GM20000 (cell line): ENCODE measurements around the gene ATP2B2.

Experiments
- DNase-seq: peaks from one replicate; pipeline ENCODE4 v3.0.0; 2012; ENCODE audit warnings: low spot score
- TF ChIP-seq, protein P1 (sequence below): IDR thresholded peaks from 2 replicates; pipeline ENCODE4 v1.5.1; 2012; ENCODE audit warnings: mild to moderate bottlenecking, control low read depth; ENCODE audit errors: extremely low read depth, missing control alignments

ATP2B2 gene

DNA sequence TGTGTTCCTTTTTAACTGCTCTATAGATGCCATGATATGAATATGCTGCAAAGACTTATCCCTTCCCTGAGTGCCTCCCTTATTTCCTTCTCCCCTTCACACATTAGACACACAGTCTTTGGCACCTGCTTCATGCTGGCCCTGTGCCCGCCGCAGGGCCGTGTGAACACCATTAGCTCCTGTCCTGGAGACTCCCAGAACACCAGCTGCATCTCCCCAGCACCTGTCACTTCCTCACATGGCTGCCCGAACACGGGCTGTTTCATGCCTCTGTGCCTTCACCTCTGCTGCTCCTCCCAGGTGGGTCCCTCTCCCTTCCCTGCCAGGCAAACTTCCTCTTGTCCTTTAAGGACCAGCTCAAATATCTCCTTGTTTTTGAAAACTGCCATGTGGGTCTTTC, 144.0 kb downstream of the ATP2B2 start:
- no peak for DNase-seq
- TF ChIP-seq, protein P1, sequence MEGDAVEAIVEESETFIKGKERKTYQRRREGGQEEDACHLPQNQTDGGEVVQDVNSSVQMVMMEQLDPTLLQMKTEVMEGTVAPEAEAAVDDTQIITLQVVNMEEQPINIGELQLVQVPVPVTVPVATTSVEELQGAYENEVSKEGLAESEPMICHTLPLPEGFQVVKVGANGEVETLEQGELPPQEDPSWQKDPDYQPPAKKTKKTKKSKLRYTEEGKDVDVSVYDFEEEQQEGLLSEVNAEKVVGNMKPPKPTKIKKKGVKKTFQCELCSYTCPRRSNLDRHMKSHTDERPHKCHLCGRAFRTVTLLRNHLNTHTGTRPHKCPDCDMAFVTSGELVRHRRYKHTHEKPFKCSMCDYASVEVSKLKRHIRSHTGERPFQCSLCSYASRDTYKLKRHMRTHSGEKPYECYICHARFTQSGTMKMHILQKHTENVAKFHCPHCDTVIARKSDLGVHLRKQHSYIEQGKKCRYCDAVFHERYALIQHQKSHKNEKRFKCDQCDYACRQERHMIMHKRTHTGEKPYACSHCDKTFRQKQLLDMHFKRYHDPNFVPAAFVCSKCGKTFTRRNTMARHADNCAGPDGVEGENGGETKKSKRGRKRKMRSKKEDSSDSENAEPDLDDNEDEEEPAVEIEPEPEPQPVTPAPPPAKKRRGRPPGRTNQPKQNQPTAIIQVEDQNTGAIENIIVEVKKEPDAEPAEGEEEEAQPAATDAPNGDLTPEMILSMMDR: no peak

DNA sequence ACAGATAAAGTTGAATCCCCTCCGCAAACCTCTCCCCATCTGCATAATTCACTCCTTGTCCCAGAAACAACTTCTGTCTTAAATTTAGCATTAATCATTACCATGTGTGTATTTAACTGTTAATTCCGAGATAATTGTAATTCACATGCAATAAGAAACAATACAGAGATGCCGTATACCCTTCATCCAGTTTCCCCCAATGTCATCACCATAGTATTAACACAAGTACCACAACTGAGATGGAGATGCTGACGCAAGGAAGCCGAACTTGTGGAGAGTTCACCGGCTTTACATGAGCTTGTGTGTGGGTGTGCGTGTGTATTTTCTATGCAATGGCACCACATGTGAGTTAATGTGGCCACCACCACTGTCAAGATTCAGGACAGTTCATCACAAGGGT, 144.9 kb downstream of the ATP2B2 start:
- no peak for DNase-seq
- TF ChIP-seq, protein P1: no peak

DNA sequence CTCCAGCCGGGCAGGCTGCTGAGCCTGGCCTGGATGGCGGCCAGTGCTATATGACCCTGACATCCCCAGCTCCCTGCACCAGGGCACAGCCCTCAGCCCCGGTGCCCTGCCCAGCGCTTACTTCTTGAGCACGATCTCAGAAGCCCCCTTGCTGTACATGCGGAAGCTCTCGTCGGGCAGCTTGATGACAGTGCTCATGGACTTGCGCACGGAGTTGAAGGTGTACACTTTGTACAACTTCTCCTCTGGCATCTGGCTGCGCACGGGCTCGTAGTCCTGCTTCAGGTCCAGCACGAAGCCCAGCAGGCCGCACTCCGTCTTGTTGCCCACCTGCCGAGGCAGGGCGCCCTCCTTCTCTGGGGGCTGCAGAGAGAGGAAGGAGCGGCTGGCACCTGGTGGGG, 145.6 kb downstream of the ATP2B2 start:
- TF ChIP-seq, protein P1: no peak

DNA sequence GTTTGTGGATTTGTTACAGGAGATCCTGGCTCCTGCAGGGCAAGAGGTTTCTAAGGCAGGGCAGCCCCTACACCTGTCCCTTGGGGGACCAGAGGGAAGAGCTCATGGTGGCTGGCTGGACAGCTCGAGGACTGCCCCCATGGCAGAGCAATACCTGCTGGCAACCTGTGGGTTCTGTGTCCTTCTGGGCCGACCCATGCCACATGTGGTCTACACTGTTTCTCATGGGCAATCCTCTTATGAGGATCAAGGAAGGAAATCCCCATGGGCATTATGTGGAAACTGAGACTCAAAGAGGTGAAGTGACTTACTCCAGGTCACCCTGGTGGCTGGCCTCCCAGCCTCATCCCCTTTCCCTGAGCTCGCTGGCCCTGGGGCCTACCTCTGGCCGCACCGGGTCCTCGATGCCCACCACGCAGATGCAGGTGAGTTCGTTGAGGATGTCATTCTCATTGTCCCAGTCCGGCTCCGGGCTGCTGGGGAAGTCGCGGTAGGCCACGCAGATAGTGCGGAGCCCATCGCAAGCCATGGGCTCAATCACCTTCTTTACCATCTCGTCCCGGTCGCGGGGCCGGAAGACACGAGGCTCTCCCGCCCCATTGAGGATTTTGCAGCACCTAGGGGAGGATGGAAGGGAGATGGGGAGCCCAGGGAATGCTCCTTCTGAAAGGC, 146.9 kb downstream of the ATP2B2 start:
- no peak for DNase-seq
- TF ChIP-seq, protein P1: no peak

More for the DNA sequence above, 145.6 kb downstream of the ATP2B2 start:
- no peak for DNase-seq

DNA sequence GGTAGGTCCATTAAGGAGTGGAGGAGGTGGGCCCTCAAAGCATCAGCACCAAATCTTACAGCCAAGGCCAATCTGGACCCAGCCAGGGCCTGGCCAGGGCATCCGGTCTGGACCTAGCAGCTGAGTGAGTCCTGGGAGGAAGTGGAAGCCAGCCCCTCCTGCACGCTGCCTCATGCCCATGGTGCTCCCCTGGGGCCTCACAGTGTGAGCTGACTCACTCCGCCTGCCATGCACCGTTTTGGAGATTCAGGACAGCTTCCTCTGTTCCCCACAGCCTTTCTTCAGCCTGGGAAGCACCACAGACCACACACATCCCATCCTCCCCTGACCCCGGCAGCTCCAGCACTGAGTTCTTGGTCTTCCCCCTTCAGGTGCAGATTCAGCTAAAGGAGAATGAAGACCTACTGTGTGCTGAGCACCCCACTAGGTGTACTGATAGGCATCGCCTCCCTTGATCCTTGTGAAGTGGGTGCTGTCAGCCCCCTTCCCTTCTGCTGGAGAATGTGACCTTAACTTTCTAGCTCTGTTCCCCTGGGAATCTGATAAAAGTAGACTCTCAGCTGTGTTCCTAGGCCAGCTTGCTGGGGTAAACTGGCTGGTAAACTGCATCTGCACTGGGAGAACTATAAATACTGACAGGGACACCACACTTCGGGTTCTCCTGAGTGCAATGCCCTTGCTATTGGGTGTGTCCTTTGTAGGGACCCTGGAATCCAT, 147.6 kb downstream of the ATP2B2 start:
- DNase-seq: no peak
- TF ChIP-seq, protein P1: no peak

DNA sequence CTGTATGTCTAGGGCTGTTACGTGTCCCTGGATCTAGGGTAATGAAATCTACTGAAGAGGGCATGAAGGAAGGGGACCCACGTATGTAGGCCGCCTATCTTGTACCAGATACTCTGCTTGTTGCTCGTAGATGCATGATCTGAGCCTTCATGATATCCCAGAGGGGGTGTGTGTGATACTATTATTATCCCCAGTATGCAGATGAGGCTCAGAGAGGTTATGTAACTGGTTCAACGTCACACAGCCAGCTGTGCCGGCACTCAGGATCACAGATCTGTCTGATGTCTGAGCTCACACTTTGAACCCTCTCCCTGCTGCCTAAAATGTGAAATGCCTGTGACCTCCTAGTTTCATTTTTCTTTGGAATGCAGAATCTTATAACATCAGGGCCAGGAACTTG, 148.3 kb downstream of the ATP2B2 start:
- TF ChIP-seq, protein P1: no peak

DNA sequence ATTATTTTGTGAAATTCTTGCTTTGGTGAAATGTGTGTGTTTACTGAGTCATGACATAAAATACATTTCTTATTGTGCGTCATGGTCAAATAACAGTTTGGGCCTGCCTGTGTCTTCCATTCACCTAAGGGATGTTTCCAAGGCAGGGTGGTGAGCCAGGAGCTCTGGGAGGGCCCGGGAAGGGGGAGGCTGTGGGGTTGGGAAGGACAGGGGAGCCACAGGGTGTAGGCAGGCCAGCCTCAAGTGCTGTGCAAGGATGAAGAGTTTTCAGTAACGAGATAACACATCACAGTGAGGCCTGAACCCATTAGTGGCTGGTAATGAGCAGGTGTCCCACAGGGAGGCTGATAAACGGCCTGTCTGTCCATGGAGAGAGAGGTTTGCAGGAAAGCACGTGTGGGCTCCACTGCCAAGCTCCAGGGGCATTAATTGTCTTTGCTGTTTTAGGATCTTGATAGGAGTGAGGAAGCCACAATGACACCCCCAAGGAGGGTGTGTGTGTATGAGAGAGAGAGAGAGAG, 148.9 kb downstream of the ATP2B2 start:
- no peak for DNase-seq

More for the DNA sequence above, 148.3 kb downstream of the ATP2B2 start:
- DNase-seq: no peak

More for the DNA sequence above, 148.9 kb downstream of the ATP2B2 start:
- TF ChIP-seq, protein P1: no peak
